Fibroblast of lung (primary cell): ENCODE results near the gene UNC119B.

ENCODE experiments used
- EZH2 ChIP-seq: IDR thresholded peaks from 2 replicates; pipeline ENCODE4 v1.5.1; 2012; ENCODE audit warnings: low read length, control low read depth, mild to moderate bottlenecking; ENCODE audit errors: missing control alignments
- TF ChIP-seq, protein P1 (sequence below), 2 donors: IDR thresholded peaks in 1 of 2; conservative IDR thresholded peaks in 1 of 2; 1 replicate in 1 of 2; 2 replicates in 1 of 2; pipeline ENCODE4 v1.5.1; 2011 to 2012; ENCODE audit warnings: low read length in 2 of 2, control low read depth in 1 of 2, inconsistent platforms in 1 of 2, low read depth in 1 of 2, mild to moderate bottlenecking in 1 of 2

DNA sequence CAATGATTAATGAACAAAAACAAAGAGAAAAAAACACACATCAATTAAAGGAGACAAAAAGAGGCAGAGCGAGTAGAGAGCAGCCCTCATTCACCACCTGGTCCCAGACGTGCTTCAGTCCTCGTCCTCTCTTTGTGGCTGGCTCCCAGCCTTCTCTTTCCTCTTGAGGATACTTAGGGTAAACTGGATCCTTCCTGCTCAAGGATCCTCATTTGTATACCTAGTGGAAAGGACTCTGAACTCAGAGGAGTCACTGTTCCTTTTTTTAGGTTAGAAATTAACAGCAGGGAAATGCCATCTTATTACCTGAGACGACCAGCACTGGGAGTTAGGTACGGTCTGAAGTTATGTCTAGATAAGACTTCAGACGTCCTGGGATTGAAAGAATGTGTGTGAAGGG is 13.6 kb upstream of the UNC119B start:
- TF ChIP-seq, protein P1, sequence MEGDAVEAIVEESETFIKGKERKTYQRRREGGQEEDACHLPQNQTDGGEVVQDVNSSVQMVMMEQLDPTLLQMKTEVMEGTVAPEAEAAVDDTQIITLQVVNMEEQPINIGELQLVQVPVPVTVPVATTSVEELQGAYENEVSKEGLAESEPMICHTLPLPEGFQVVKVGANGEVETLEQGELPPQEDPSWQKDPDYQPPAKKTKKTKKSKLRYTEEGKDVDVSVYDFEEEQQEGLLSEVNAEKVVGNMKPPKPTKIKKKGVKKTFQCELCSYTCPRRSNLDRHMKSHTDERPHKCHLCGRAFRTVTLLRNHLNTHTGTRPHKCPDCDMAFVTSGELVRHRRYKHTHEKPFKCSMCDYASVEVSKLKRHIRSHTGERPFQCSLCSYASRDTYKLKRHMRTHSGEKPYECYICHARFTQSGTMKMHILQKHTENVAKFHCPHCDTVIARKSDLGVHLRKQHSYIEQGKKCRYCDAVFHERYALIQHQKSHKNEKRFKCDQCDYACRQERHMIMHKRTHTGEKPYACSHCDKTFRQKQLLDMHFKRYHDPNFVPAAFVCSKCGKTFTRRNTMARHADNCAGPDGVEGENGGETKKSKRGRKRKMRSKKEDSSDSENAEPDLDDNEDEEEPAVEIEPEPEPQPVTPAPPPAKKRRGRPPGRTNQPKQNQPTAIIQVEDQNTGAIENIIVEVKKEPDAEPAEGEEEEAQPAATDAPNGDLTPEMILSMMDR (conservative IDR thresholded peaks at IDR 0.05 in 1 of 2, IDR thresholded peaks at IDR 0.05 in 1 of 2; ENCODE audit: low read depth in 1 of 2, low read length in 2 of 2): no peak
- no peak for TF ChIP-seq EZH2
